GM19397 (cell line): Measurements from ENCODE around the gene SSH2.

Experiments
- ATAC-seq: cut with Tn5 transposase; IDR thresholded peaks from one replicate; pipeline ENCODE4 v1.9.1; 2021; ENCODE audit warnings: mild to moderate bottlenecking, moderate library complexity; ENCODE audit not compliant: unreplicated experiment

SSH2 gene

GRCh38 chr17:29614349-29615047, 315.5 kb downstream of the SSH2 start:
- ATAC-seq = no peak

- ATAC-seq = no peak
Measured at GRCh38 chr17:29613856-29614255, 316.2 kb downstream of the SSH2 start.

- no peak for ATAC-seq
Measured at GRCh38 chr17:29613352-29613837, 316.6 kb downstream of the SSH2 start.

- ATAC-seq = no peak
Measured at GRCh38 chr17:29612404-29613280, 317.4 kb downstream of the SSH2 start.

- ATAC-seq = no peak
Measured at GRCh38 chr17:29612094-29612403, 318.0 kb downstream of the SSH2 start.

- no peak for ATAC-seq
Measured at GRCh38 chr17:29611351-29612093, 318.5 kb downstream of the SSH2 start.

- no peak for ATAC-seq
Measured at GRCh38 chr17:29610395-29610794, 319.6 kb downstream of the SSH2 start.

GRCh38 chr17:29608986-29609385, 321.0 kb downstream of the SSH2 start:
- ATAC-seq = no peak

GRCh38 chr17:29607557-29608195, 322.4 kb downstream of the SSH2 start:
- ATAC-seq = no peak

- ATAC-seq = no peak
Measured at GRCh38 chr17:29603109-29603674, 326.8 kb downstream of the SSH2 start.

GRCh38 chr17:29597361-29598172, 332.5 kb downstream of the SSH2 start:
- no peak for ATAC-seq

GRCh38 chr17:29596811-29597210, 333.2 kb downstream of the SSH2 start:
- no peak for ATAC-seq

- no peak for ATAC-seq
Measured at GRCh38 chr17:29595943-29596774, 333.9 kb downstream of the SSH2 start.

GRCh38 chr17:29595107-29595942, 334.7 kb downstream of the SSH2 start:
- no peak for ATAC-seq

- ATAC-seq = no peak
Measured at GRCh38 chr17:29594519-29595090, 335.4 kb downstream of the SSH2 start.

GRCh38 chr17:29593591-29594518, 336.2 kb downstream of the SSH2 start:
- ATAC-seq = no peak
